K562 (cell line): ENCODE data around the gene PGBD1. TPM values are rescaled to one million over a fixed set of nuclear protein-coding genes. Genes with fewer than 3 reads are reported as not detected.
A peak's percentile ranks its signal among the peaks of the same experiment; 100 is the strongest.

Experiments used
- BCLAF1 ChIP-seq, 2 experiments: fragments of 450-650 bp in 1 of 2; IDR thresholded peaks; 2 replicates each; pipeline ENCODE4 v1.6.1; 2011 to 2017; ENCODE audit warnings: low read depth in 2 of 2, antibody characterized with exemption in 1 of 2, borderline replicate concordance in 1 of 2, low read length in 1 of 2, mild to moderate bottlenecking in 1 of 2, mixed read lengths in 1 of 2; ENCODE audit not compliant: control insufficient read depth in 1 of 2
- BMI1 ChIP-seq: fragments of 150-350 bp; IDR thresholded peaks from 2 replicates; pipeline ENCODE4 v1.6.1; 2014; ENCODE audit warnings: low read length
- CEBPZ ChIP-seq: fragments of 150-350 bp; IDR thresholded peaks from 2 replicates; pipeline ENCODE4 v1.6.1; 2014; ENCODE audit warnings: low read depth, mild to moderate bottlenecking, low read length, borderline replicate concordance
- FOSL1 ChIP-seq: fragments of 200-800 bp; sonication (Bioruptor generic); conservative IDR thresholded peaks from 2 replicates; pipeline ENCODE4 v1.6.1; 2016; ENCODE audit warnings: missing genetic modification characterization, missing compliant biosample characterization
- HMGN3 ChIP-seq: IDR thresholded peaks from 2 replicates; pipeline ENCODE4 v1.6.1; 2011; ENCODE audit warnings: borderline replicate concordance, low read depth, mild to moderate bottlenecking, mixed read lengths, low read length; ENCODE audit not compliant: insufficient read length; ENCODE audit errors: extremely low read depth
- L3MBTL2 ChIP-seq: fragments of 450-650 bp; IDR thresholded peaks from 2 replicates; pipeline ENCODE4 v1.6.1; 2016; ENCODE audit warnings: mild to moderate bottlenecking, moderate library complexity
- MEF2A ChIP-seq: IDR thresholded peaks from 2 replicates; pipeline ENCODE4 v1.6.1; 2011; ENCODE audit warnings: low read depth, mild to moderate bottlenecking, low read length, moderate library complexity; ENCODE audit not compliant: control insufficient read depth
- NFIX ChIP-seq: fragments of 250-450 bp; sonication (Bioruptor Pico); IDR thresholded peaks from 2 replicates; pipeline ENCODE4 v1.4.0; 2020; ENCODE audit warnings: low read depth, mild to moderate bottlenecking, moderate library complexity
- RCOR1 ChIP-seq, 2 experiments: IDR thresholded peaks; 2 replicates each; pipeline ENCODE4 v1.6.1; 2012; ENCODE audit warnings: low read depth in 2 of 2, low read length in 2 of 2, borderline replicate concordance in 1 of 2, improper control_type of control experiment in 1 of 2
- SMAD3 ChIP-seq: fragments of 450-650 bp; formaldehyde crosslinking; conservative IDR thresholded peaks from 2 replicates; pipeline ENCODE4 v1.4.0; 2020; ENCODE audit warnings: mild to moderate bottlenecking
- SMARCE1 ChIP-seq: fragments of 450-650 bp; IDR thresholded peaks from 2 replicates; pipeline ENCODE4 v1.7.1; 2016; ENCODE audit warnings: mild to moderate bottlenecking
- SP2 ChIP-seq: IDR thresholded peaks from 2 replicates; pipeline ENCODE4 v1.6.1; 2011; ENCODE audit warnings: mild to moderate bottlenecking, low read depth, low read length, moderate library complexity; ENCODE audit not compliant: poor library complexity, severe bottlenecking; ENCODE audit errors: extremely low read depth
- TEAD2 ChIP-seq: fragments of 450-650 bp; IDR thresholded peaks from 2 replicates; pipeline ENCODE4 v1.6.1; 2016; ENCODE audit warnings: missing genetic modification characterization, control low read depth, missing compliant biosample characterization
- ZNF175 ChIP-seq: fragments of 200-800 bp; sonication (Bioruptor generic); IDR thresholded peaks from 2 replicates; pipeline ENCODE4 v1.6.1; 2016; ENCODE audit warnings: low read depth, mild to moderate bottlenecking, missing genetic modification characterization, missing compliant biosample characterization
- ZNF444 ChIP-seq: fragments of 250-450 bp; sonication (Bioruptor Pico); IDR thresholded peaks from 2 replicates; pipeline ENCODE4 v1.4.0; 2020; ENCODE audit warnings: mild to moderate bottlenecking, moderate library complexity
- polyA plus RNA-seq, 8 experiments: library from polyadenylated mRNA; depleted of rRNA in 4 of 8; stranded (reverse) in 5 of 8; unstranded in 3 of 8; fragments of >200 nt; fragmentation: Nextera tagmentation in 2 of 8; fragmentation: Illumina TruSeq in 1 of 8; extraction: Ambion mirVana in 2 of 8; extraction: Trizol in 1 of 8; gene quantifications; 2 replicates each; pipeline versions ENCODE4 v1.2.1 to v1.2.3, GENCODE V29; 2011 to 2014; ENCODE audit warnings: inconsistent platforms in 1 of 8, missing spikeins in 1 of 8
- total RNA-seq, 7 experiments: library from RNA; depleted of rRNA in 6 of 7; stranded (reverse); fragments of >200 nt in 6 of 7; fragmentation: Illumina TruSeq in 2 of 7; extraction: Trizol in 2 of 7; gene quantifications; 2 replicates each; pipeline versions ENCODE4 v1.2.1 to v1.2.3, GENCODE V29; 2011 to 2021; ENCODE audit warnings: low replicate concordance in 1 of 7
- TF ChIP-seq, protein P1 (sequence below): fragments of 250-450 bp; sonication (Bioruptor Pico); IDR thresholded peaks from 2 replicates; pipeline ENCODE4 v1.8.0; 2021; ENCODE audit warnings: moderate library complexity, mild to moderate bottlenecking, inconsistent platforms
- TF ChIP-seq, protein P2 (sequence below): IDR thresholded peaks from 2 replicates; pipeline ENCODE4 v1.6.1; 2014; ENCODE audit warnings: antibody characterized with exemption

Gene PGBD1
- total and polyA plus RNA-seq, 9 of the 15 experiments (the other 6 are each of a cell fraction or from before 2014, with no cell fraction given) = 3.3 to 9.0 (median 7.3) TPM

DNA sequence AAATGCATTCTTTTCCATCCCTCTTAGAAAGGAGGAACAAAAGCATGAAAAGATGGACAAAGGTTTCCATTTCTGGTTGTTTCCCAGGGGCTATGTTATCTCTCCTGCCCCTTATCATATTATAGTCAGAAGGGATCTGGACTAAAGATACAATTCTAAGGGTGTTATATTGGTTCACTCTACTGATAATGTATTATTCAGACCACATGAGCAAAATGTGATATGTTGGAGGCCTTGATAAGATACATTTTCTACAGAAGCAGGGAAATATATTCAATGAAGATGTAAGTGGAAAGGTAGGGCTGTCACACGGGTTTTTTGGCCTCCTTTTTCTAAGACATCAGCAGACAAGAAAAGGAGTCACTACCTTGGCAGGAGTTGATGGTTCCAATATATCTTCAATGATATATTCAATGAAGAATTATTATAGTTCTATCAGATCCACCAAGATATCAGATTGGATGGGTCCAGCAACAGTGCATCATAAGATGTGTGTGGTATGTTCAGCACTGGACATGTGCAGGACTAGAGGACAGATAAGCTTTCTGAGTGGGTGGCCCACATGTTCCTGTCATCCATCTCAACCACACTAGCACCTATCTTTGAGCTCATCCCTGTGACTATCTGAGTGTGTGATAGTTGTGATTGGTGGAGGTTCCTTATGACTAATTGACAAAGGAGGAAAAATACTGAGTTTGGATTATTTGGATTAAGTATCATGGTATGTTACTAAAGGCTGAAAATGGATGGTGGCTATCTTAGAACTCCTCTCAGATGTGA is 62.7 kb downstream of the PGBD1 start (continued):
- TF ChIP-seq BCLAF1 (IDR thresholded peaks at IDR 0.05; ENCODE audit: borderline replicate concordance in 1 of 2, control insufficient read depth in 1 of 2, low read depth in 2 of 2, low read length in 1 of 2) (no peak), ZNF444 (no peak), FOSL1 (peak; percentile 78), SMARCE1 (0 out of 2 replicates have a peak, but pooled peaks have one; percentile 12), ZNF175 (no peak), L3MBTL2 (peak; percentile 58; the same call in 1 of the 2 replicates), SMAD3 (CRISPR knock-in tag) (no peak), BMI1 (no peak), TEAD2 (tag) (no peak), NFIX (CRISPR knock-in tag) (no peak), SP2 (no peak), HMGN3 (no peak), RCOR1 (IDR thresholded peaks at IDR 0.05; ENCODE audit: borderline replicate concordance in 1 of 2, low read depth in 2 of 2, low read length in 2 of 2) (peak in 1 of 2 experiments; percentile 92; a peak in 2 of 4 replicates), CEBPZ (no peak), MEF2A (no peak)
- TF ChIP-seq, protein P1, sequence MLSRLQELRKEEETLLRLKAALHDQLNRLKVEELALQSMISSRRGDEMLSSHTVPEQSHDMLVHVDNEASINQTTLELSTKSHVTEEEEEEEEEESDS (CRISPR knock-in tag) = no peak
- TF ChIP-seq, protein P2, sequence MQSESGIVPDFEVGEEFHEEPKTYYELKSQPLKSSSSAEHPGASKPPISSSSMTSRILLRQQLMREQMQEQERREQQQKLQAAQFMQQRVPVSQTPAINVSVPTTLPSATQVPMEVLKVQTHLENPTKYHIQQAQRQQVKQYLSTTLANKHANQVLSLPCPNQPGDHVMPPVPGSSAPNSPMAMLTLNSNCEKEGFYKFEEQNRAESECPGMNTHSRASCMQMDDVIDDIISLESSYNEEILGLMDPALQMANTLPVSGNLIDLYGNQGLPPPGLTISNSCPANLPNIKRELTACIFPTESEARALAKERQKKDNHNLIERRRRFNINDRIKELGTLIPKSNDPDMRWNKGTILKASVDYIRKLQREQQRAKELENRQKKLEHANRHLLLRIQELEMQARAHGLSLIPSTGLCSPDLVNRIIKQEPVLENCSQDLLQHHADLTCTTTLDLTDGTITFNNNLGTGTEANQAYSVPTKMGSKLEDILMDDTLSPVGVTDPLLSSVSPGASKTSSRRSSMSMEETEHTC = peak; percentile 51; the same call in 1 of the 2 replicates
